SJSA1 (cell line): ENCODE results near the gene S100A1. TPM values are rescaled to one million over a fixed set of nuclear protein-coding genes. Genes with fewer than 3 reads are reported as not detected.
A peak's percentile ranks its signal among the peaks of the same experiment; 100 is the strongest.
"Not testable (repeated sequence)": the region's sequence is repeated elsewhere in the genome, so short reads cannot be mapped to it uniquely, and the experiment has no call there.

Experiments used
- DNase-seq, 2 experiments: peaks; one replicate each; pipeline ENCODE4 v3.0.0-alpha.2; 2015 to 2020; ENCODE audit warnings: low spot score in 2 of 2, low read depth in 1 of 2
- H3K27ac ChIP-seq: fragments of 250-450 bp; sonication (Bioruptor Pico); 2 replicates; pipeline ENCODE4 v1.5.1; 2020; ENCODE audit warnings: mild to moderate bottlenecking, moderate library complexity
- H3K27me3 ChIP-seq: fragments of 250-450 bp; sonication (Bioruptor Pico); replicated peaks from 2 replicates; pipeline ENCODE4 v1.5.1; 2020; ENCODE audit warnings: mild to moderate bottlenecking, moderate library complexity
- H3K36me3 ChIP-seq: fragments of 250-450 bp; sonication (Bioruptor Pico); 2 replicates; pipeline ENCODE4 v1.5.1; 2020; ENCODE audit warnings: mild to moderate bottlenecking
- H3K4me1 ChIP-seq: fragments of 250-450 bp; sonication (Bioruptor Pico); replicated peaks from 2 replicates; pipeline ENCODE4 v1.6.1; 2021; ENCODE audit warnings: mild to moderate bottlenecking
- H3K4me3 ChIP-seq: fragments of 250-450 bp; sonication (Bioruptor Pico); 2 replicates; pipeline ENCODE4 v1.5.1; 2020; ENCODE audit warnings: mild to moderate bottlenecking
- H3K9me3 ChIP-seq: fragments of 250-450 bp; sonication (Bioruptor Pico); replicated peaks from 2 replicates; pipeline ENCODE4 v1.5.1; 2020; ENCODE audit warnings: mild to moderate bottlenecking
- total RNA-seq: library from RNA; depleted of rRNA; stranded (reverse); fragments of >200 nt; shearing (Covaris generic); gene quantifications from 2 replicates; pipeline ENCODE4 v1.2.3, GENCODE V29; 2014

S100A1 gene
- total RNA-seq, 1 experiment from 2014 or later, result 0.32 TPM

DNA sequence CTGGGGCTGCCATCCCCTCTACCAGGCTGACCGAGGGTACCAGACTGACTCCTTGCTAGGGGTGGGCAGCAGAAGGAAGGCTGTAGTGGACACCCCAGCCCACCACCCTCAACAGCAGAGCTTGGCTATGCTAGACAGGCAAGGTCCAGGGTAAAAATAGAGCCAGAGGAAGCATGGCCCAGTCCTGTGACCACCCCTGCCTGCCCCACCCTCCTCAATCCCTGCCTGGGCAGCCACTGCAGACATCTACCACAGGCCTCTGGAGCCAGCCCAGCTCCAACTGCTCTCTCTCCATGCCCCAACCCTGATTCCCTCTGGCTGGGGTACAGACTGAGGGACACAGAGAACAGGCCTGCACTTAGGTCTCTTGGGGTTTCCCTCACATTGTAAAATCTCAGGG is 1.7 kb downstream of the S100A1 start:
- H3K27me3 ChIP-seq, result no peaks in the 10 kb centered on the region
- H3K9me3 ChIP-seq, result no peaks in the 10 kb centered on the region
- peaks cover 34% of the 10 kb centered on the region for H3K4me1 ChIP-seq
- DNase-seq, result no peak
- H3K4me3 ChIP-seq, result no peak overlapping the region
- H3K36me3 ChIP-seq, result peaks cover 19% of the 10 kb centered on the region
- no peak overlapping the region for H3K27ac ChIP-seq

DNA sequence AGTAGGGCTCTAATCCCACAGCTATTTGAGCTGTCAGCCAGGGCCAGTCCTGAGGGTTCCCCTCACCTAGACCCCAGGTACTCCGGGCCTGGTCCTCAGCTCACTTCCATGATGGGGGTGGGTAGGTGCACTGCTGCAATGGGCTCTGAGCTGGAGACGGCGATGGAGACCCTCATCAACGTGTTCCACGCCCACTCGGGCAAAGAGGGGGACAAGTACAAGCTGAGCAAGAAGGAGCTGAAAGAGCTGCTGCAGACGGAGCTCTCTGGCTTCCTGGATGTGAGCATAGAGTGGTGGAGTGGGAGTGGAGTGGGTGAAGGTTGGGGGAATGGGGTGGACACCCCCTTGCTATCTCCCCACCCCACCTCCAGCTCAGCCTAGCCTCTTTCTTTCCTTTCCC is 2.1 kb downstream of the S100A1 start:
- peaks cover 35% of the 10 kb centered on the region for H3K4me1 ChIP-seq
- no peak overlapping the region for H3K4me3 ChIP-seq
- no peak for DNase-seq
- H3K9me3 ChIP-seq, result no peaks in the 10 kb centered on the region
- H3K36me3 ChIP-seq, result peaks cover 19% of the 10 kb centered on the region
- H3K27ac ChIP-seq, result no peak overlapping the region
- H3K27me3 ChIP-seq, result no peaks in the 10 kb centered on the region

DNA sequence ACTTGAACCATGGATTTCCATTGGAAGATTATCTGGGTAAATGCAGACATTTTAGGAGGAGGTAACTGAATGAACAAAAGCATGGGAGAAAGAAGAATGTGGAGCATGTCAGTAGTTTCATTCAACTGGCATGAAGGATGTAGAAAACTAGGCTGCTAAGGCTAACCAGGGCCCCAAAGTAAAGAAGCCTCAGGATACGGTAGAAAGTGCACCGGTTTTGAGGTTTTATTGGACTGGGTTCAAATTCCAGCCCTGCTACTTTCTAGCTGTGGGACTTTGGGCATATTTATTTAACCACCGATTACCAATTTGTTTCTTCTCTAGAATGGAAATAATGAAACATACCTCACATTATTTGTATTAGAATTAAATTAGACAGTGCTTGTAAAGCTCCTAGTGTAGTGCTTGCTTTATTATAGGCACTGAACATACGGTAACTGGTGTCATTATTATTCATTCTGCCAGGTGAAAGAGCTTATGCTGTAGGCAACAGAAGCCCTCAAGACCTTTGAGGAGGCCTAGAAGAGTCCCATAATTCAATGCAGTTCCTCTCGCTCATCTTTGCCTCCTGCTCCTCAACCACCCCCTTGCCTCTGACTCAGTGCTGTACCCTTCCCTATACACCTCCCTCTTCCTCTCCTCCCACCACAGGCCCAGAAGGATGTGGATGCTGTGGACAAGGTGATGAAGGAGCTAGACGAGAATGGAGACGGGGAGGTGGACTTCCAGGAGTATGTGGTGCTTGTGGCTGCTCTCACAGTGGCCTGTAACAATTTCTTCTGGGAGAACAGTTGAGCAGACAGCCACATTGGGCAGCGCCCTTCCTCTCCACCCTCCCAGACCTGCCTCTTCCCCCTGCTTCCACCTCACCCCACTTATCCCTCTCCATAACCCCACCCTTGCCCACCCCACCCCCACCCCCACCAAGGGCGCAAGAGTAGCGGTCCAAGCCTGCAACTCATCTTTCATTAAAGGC is 3.1 kb downstream of the S100A1 start:
- DNase-seq, result no peak
- no peaks in the 10 kb centered on the region for H3K27me3 ChIP-seq
- H3K9me3 ChIP-seq, result no peaks in the 10 kb centered on the region
- no peak overlapping the region for H3K4me3 ChIP-seq
- H3K27ac ChIP-seq, result no peak overlapping the region
- peaks cover 22% of the 10 kb centered on the region for H3K36me3 ChIP-seq
- H3K4me1 ChIP-seq, result peaks cover 26% of the 10 kb centered on the region

DNA sequence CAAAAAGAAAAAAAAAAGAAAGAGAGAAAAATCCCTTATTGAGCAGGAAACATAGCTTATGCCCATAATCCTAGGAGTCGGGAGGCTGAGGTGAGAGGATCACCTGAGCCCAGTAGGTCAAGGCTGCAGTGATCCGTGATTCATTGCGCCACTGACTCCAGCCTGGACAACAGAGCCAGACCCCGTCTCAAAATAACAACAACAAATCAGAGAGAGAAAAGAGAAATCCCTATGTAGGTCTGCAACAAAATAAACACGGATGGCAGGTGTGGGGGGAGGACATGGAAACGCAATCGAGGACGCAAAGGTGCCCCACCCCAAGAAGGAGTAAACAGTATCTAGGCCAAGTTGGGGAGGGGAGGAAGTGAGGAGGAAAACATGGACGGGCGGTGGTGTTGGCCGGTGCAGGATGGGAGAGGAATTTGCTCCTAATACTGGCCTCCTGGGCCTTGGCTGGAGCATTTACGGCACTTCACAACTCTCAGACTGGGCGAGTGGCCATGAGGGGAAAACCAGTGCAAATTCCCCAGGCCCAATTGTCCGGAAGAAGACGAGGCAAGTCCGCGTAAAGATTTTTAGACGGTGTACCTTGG is 5.0 kb downstream of the S100A1 start:
- Histone ChIP-seq H3K9me3 (no peaks in the 10 kb centered on the region), H3K27ac (no peak overlapping the region), H3K27me3 (no peaks in the 10 kb centered on the region), H3K4me1 (0 out of 2 replicates have a peak, but pooled peaks cover 10% of the 10 kb centered on the region), H3K36me3 (peaks cover 41% of the 10 kb centered on the region), H3K4me3 (peak overlapping the region; percentile 87)
- DNase-seq, result no peak

DNA sequence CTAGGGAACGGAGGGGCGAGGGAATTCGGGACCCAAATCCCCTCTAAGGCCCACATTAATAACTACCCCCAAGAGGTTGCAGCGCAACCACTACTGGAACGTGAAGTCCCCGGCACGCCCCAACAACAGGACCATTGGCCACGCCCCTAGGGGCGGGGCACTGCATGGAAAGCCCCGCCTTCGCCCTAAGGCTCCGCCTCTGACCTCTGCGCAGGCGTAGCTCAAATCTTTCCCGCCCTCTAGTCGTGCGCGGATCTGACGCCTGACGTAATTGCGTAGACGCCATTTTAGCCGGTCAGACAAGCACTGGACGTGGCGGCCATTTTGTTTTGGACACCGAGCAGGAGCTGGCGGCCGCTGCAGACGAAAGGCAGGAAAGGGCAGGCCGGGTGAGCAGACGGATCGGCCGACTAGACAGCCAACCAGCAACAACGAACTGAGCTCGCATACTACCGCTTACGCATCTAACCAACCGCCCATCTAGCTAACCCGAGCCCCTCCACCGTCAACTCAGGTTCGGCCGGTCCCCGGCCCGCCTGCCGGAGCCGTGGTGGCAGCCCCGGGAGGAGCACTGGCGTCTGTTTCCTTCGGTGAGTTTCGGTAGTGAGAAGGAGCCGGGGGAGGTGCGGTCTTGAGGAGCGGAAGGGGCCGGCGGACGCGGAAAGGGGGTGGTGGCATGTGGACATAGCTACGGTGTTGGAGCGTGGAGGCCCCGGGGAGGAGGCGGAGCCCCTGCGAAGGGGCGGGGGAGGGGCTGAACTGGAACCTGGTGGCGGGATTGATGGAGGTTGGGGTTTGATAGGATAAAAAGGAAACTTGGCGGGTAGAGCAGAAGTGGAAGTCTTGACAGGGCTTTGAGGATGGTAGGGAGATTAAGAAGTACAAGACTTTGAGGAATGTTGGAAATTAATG is 5.8 kb downstream of the S100A1 start, which contains the start of gene CHTOP:
Gene CHTOP, plus strand, starts transcription at position 313 of the 912 bp plus-strand sequence. CDS start 2,523 bp downstream, outside the sequence.
- H3K4me3 ChIP-seq, result peak within 1 kb of the TSS; percentile 87
- peak within 1 kb of the TSS; percentile 99 for H3K27ac ChIP-seq
- 0 out of 2 replicates have a peak, but pooled peaks cover 10% of the 10 kb centered on the region for H3K4me1 ChIP-seq
- H3K9me3 ChIP-seq, result no peaks in the 10 kb centered on the region
- no peaks in the 10 kb centered on the region for H3K27me3 ChIP-seq
- DNase-seq, result peak; percentile 97 to 98
- H3K36me3 ChIP-seq, result peaks cover 48% of the 10 kb centered on the region

DNA sequence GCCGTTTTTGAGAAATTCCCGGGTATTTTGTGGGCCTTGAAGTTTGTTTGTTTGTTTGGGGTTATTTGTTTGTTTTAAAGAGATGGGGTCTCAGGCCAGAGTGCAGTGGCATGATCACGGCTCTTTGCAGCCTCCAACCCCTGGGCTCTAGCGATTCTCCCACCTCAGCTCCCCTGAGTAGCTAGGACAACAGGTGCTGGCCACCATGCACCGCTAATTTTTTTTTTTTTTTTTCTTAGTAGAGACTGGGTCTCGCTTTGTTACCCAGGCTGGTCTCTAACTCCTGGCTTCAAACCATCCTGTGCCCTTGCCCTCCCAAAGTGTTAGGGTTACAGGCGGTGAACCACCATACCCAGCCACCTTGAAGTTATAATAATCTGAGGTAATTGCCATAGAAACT is 7.6 kb downstream of the S100A1 start:
- Histone ChIP-seq H3K4me1 (0 out of 2 replicates have a peak, but pooled peaks cover 10% of the 10 kb centered on the region), H3K36me3 (peaks cover 67% of the 10 kb centered on the region), H3K27ac (no peak overlapping the region), H3K27me3 (no peaks in the 10 kb centered on the region), H3K9me3 (no peaks in the 10 kb centered on the region), H3K4me3 (no peak overlapping the region)
- DNase-seq, result no peak

DNA sequence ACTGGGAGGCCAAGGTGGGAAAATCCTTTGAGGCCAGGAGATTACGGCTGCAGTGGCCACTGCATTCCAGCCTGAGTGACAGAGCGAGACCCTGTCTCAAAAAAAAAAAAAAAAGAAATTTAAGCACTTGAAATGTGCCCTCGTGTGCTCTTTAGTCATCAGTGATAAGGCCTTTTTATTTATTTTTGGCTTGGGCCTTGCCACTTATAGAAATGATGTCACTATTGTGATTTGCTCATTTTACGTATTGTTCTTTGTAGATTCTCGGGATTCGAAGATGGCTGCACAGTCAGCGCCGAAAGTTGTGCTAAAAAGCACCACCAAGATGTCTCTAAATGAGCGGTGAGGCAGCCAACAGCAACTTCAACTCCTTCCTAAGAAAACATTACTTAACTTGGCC is 8.1 kb downstream of the S100A1 start:
- H3K27me3 ChIP-seq, result no peaks in the 10 kb centered on the region
- no peaks in the 10 kb centered on the region for H3K9me3 ChIP-seq
- no peak overlapping the region for H3K4me3 ChIP-seq
- H3K4me1 ChIP-seq, result 0 out of 2 replicates have a peak, but pooled peaks cover 8% of the 10 kb centered on the region
- H3K36me3 ChIP-seq, result peaks cover 72% of the 10 kb centered on the region
- no peak overlapping the region for H3K27ac ChIP-seq
- no peak for DNase-seq

DNA sequence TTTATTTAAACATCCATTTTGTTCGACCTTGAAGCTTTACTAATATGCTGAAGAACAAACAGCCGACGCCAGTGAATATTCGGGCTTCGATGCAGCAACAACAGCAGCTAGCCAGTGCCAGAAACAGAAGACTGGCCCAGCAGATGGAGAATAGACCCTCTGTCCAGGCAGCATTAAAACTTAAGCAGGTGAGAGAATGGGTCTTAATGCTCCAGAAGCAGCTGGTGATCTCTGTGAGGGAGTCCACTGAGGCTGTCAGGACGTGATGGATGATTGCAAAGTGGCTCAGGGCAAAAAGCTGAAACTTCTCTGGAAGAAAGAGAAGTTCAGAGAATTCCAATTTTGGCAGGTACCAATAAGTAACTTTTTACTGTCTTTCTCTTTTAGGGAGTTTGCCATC is 10.0 kb downstream of the S100A1 start:
- 0 out of 2 replicates have a peak, but pooled peaks cover 6% of the 10 kb centered on the region for H3K4me1 ChIP-seq
- peaks cover 91% of the 10 kb centered on the region for H3K36me3 ChIP-seq
- H3K27me3 ChIP-seq, result no peaks in the 10 kb centered on the region
- H3K27ac ChIP-seq, result no peak overlapping the region
- no peak for DNase-seq
- H3K4me3 ChIP-seq, result no peak overlapping the region
- no peaks in the 10 kb centered on the region for H3K9me3 ChIP-seq

DNA sequence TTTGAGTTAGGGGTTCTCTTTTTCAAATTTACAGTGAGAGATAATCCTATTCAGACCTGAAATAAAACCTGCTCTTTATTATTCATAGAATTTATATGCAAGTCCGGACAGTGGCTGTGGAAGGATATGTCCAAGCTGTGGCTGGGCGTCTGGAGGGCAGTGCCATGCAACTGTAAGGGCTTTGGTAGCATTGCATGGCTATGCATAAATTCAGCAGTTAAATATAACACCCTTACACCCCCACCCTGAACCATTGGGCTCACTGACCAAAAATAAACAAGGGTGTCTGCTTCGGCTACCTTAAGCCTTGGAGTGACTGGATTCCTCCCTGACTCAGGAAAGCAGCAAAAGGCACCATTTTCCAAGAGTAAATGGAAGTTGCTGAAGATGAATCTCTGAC is 11.0 kb downstream of the S100A1 start:
- no peaks in the 10 kb centered on the region for H3K9me3 ChIP-seq
- no peak for DNase-seq
- 0 out of 2 replicates have a peak, but pooled peaks cover 3% of the 10 kb centered on the region for H3K4me1 ChIP-seq
- peaks cover 97% of the 10 kb centered on the region for H3K36me3 ChIP-seq
- H3K27ac ChIP-seq, result no peak overlapping the region
- no peaks in the 10 kb centered on the region for H3K27me3 ChIP-seq
- no peak overlapping the region for H3K4me3 ChIP-seq

DNA sequence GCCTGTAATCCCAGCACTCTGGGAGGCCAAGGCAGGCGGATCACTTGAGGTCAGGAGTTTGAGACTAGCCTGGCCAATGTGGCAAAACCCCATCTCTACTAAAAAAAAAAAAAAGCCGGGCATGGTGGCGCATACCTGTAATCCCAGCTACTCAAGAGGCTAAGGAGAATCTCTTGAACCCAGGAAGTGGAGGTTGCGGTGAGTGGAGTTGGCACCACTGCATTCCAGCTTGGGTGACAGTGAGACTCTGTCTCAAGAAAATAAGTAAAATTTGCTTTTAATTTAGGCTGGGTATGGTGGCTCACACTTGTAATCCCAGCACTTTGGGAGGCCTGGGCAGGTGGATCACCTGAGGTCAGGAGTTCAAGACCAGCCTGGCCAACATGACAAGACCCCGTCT is 12.0 kb downstream of the S100A1 start:
- H3K4me3 ChIP-seq, H3K9me3 ChIP-seq, H3K27ac ChIP-seq, H3K27me3 ChIP-seq, H3K4me1 ChIP-seq, DNase-seq: not testable (repeated sequence)
- H3K36me3 ChIP-seq, result peaks cover 100% of the 10 kb centered on the region

DNA sequence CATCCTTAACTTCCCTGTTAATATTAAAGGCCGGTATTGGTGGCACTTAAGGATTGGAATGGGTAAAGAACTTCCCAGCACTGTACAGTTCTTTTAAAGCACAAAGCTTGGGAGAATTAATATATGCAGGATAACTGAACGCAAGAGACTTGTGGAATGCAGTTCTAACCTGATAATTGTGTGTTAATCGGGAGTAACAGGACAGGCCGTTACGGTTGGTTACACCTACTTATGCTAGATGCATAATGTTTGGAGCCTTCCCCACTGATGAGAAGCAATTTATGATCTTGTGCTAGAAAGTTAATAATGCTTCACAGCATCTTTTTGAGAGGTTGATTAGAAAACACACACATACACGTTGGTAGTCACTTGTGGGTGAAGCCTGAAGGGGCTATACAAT is 12.6 kb downstream of the S100A1 start:
- Histone ChIP-seq H3K27me3 (no peaks in the 10 kb centered on the region), H3K4me1 (no peaks in the 10 kb centered on the region), H3K36me3 (peaks cover 100% of the 10 kb centered on the region), H3K4me3 (no peak overlapping the region), H3K27ac (no peak overlapping the region), H3K9me3 (no peaks in the 10 kb centered on the region)
- DNase-seq, result no peak

DNA sequence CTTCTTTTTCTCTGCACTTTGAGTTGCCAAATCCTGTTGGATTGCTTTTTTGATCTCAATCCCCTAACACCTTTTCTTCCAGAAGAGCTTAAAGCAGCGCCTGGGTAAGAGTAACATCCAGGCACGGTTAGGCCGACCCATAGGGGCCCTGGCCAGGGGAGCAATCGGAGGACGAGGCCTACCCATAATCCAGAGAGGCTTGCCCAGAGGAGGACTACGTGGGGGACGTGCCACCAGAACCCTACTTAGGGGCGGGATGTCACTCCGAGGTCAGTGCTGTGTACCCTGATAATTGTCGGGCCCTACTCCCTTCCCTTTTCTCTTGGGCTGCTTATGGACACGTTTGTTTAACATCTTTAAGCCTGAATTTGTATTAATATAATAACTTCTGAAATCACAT is 13.9 kb downstream of the S100A1 start:
- peaks cover 100% of the 10 kb centered on the region for H3K36me3 ChIP-seq
- no peaks in the 10 kb centered on the region for H3K4me1 ChIP-seq
- H3K27ac ChIP-seq, result no peak overlapping the region
- DNase-seq, result no peak
- H3K4me3 ChIP-seq, result no peak overlapping the region
- H3K27me3 ChIP-seq, result no peaks in the 10 kb centered on the region
- no peaks in the 10 kb centered on the region for H3K9me3 ChIP-seq

DNA sequence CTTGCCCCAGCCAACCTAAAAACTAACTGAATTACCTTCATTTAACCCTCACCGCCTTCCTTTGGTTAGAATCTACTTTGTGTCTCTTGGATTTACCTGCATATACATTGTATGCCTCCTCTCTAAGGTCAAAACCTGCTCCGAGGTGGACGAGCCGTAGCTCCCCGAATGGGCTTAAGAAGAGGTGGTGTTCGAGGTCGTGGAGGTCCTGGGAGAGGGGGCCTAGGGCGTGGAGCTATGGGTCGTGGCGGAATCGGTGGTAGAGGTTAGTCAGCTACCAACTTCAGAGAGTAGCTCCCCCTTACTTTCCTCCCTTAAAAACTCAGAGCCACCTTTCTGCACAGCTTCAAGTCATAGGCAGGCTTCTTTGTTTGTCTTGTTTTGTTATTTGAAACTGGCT is 14.9 kb downstream of the S100A1 start:
- no peak overlapping the region for H3K4me3 ChIP-seq
- H3K4me1 ChIP-seq, result no peaks in the 10 kb centered on the region
- no peaks in the 10 kb centered on the region for H3K27me3 ChIP-seq
- no peak for DNase-seq
- H3K27ac ChIP-seq, result no peak overlapping the region
- H3K36me3 ChIP-seq, result peaks cover 95% of the 10 kb centered on the region
- H3K9me3 ChIP-seq, result no peaks in the 10 kb centered on the region
